Muscle layer of duodenum (tissue), 2 donors: ENCODE measurements around the gene LGALS3.

Experiments used
- H3K27ac ChIP-seq: one replicate; pipeline ENCODE4 v1.7.0; 2013; ENCODE audit warnings: mild to moderate bottlenecking, low read length
- H3K27me3 ChIP-seq: one replicate; pipeline ENCODE4 v1.7.0; 2013; ENCODE audit warnings: low read depth, mild to moderate bottlenecking, control low read depth, low read length
- H3K36me3 ChIP-seq, 2 donors: one replicate each; pipeline ENCODE4 v1.7.0; 2013; ENCODE audit warnings: low read length in 2 of 2, control low read depth in 1 of 2, mild to moderate bottlenecking in 1 of 2; ENCODE audit not compliant: insufficient read depth in 2 of 2, control insufficient read depth in 1 of 2
- H3K4me1 ChIP-seq, 2 donors: one replicate each; pipeline ENCODE4 v1.7.0; 2013; ENCODE audit warnings: low read length in 2 of 2, mild to moderate bottlenecking in 2 of 2, control low read depth in 1 of 2, moderate library complexity in 1 of 2; ENCODE audit not compliant: insufficient read depth in 2 of 2, control insufficient read depth in 1 of 2
- H3K4me3 ChIP-seq, 2 donors: one replicate each; pipeline ENCODE4 v1.7.0; 2013; ENCODE audit warnings: low read length in 2 of 2, low read depth in 1 of 2, mild to moderate bottlenecking in 1 of 2
- H3K9me3 ChIP-seq, 2 donors: one replicate each; pipeline ENCODE4 v1.7.0; 2013; ENCODE audit warnings: low read length in 2 of 2, control low read depth in 1 of 2, mild to moderate bottlenecking in 1 of 2; ENCODE audit not compliant: control insufficient read depth in 1 of 2
- donor health status: healthy.

The LGALS3 gene

GRCh38 chr14:55136241-55136640 is 7.2 kb downstream of the LGALS3 start:
- H3K9me3 ChIP-seq, result no peaks in the 10 kb centered on the region
- H3K27ac ChIP-seq, result peak overlapping the region; percentile 2
- no peaks in the 10 kb centered on the region for H3K27me3 ChIP-seq
- H3K4me3 ChIP-seq, result no peak overlapping the region
- H3K4me1 ChIP-seq, result peaks cover 6 to 49% of the 10 kb centered on the region in 2 donors
- H3K36me3 ChIP-seq, result peaks cover 29 to 34% of the 10 kb centered on the region in 2 donors

DNA sequence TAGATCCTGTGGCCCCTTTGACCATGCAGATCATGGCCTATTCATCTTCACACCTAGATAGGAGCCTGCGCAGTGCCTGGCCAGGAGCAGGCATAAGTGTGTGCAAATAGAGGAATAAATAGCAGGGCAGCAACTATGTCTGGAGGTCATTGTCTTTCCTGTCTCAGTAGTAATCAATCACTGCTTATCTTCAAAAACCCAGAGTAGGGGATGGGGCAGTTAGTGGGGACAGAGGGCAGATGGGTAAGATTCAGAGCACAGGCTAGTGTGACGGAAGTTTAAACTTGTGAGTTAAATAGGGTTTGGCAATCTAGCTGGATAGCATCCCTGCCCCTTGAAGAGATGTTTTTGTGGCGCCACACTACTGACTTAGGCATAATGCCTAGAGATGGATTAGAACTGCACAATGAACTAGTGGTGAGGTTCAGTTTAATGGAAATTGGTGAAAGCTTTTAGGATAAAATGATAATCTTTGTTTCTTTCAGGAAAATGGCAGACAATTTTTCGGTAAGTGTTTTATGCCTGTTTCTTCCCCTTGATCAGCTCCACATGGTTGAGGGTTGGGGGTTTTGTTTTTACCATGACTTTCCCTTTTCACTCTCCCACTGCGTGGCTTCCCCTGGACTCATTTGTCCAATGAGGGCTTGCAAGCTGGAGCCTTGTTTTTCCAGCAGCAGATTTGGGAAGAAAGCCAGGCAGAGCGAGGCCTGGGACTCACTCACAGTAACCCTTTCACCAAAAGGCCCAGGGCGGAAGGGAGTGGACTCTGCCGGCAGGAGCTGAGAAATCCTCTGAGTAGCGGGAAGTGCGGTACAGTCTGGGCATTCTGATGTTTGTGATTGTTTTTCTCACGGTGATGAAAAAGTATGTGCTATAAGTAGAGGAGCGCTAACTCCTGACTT is 8.1 kb downstream of the LGALS3 start:
- H3K27ac ChIP-seq, result peak overlapping the region; percentile 59
- H3K4me3 ChIP-seq, result peak overlapping the region; percentile 37 to 38
- H3K4me1 ChIP-seq, result peaks cover 6 to 48% of the 10 kb centered on the region in 2 donors
- no peaks in the 10 kb centered on the region for H3K27me3 ChIP-seq
- no peaks in the 10 kb centered on the region for H3K9me3 ChIP-seq
- peaks cover 38 to 43% of the 10 kb centered on the region in 2 donors for H3K36me3 ChIP-seq

DNA sequence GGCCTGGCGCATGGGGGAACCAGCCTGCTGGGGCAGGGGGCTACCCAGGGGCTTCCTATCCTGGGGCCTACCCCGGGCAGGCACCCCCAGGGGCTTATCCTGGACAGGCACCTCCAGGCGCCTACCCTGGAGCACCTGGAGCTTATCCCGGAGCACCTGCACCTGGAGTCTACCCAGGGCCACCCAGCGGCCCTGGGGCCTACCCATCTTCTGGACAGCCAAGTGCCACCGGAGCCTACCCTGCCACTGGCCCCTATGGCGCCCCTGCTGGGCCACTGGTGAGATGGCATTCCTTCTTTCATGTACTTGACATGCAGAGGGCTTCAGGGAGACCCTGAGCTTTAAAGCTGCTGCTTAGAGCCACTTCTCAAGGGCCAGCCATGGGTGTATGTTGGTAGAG is 9.0 kb downstream of the LGALS3 start:
- no peak overlapping the region for H3K4me3 ChIP-seq
- peaks cover 41 to 45% of the 10 kb centered on the region in 2 donors for H3K36me3 ChIP-seq
- peaks cover 6 to 39% of the 10 kb centered on the region in 2 donors for H3K4me1 ChIP-seq
- no peaks in the 10 kb centered on the region for H3K9me3 ChIP-seq
- peak overlapping the region; percentile 59 for H3K27ac ChIP-seq
- no peaks in the 10 kb centered on the region for H3K27me3 ChIP-seq

DNA sequence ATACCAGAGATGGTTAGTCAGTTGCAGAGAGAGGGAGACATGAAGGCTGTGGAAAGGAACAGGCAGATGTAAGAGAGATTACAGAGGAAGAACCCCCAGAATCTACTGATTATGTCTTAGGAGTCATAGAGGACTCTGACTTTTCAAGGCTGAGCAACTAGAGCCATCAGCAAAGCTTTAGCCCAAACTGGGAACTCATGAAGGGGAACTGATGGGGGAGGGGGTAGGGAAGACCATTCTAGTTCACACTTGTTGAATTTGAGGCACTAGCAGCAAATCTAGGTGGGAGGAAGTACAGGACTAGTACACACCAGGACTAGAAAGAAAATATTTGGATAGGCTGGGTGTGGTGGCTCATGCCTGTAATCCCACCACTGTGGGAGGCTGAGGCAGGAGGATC is 10.1 kb downstream of the LGALS3 start:
- Histone ChIP-seq H3K36me3 (peaks cover 51 to 53% of the 10 kb centered on the region in 2 donors), H3K27ac (no peak overlapping the region)

DNA sequence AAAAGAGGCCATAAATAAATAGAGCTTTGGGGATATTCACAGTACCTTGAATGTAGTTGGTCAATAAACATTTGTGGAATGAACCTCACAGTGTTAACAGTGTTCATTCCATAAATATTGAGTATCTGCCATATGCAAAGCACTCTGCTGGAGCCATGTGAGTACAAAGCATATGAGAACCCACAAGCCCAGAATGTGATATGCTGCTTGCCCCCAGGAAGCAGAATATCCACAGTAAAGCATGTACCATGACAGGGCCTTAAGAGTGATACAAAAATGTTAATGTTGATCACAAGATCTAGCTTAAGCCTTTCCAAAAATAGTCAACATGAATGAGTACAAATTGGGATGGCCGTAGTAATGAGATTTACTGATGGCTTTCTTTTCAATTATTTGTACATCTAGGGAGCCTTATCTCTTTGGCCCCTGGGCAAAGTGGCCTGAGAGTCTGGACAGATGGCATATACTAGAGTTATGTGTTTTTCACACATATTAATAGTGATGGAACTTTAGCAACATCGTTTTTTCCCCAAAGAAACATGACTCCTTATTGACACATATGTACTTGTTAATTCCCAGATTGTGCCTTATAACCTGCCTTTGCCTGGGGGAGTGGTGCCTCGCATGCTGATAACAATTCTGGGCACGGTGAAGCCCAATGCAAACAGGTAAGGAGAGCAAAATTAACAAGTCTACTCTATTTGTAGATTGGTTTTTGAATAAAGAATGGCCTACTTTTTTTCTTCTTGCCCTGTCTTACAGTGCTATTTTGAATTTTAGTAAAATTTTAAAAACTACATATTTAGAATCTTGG is 10.9 kb downstream of the LGALS3 start:
- peaks cover 6 to 30% of the 10 kb centered on the region in 2 donors for H3K4me1 ChIP-seq
- H3K9me3 ChIP-seq, result no peaks in the 10 kb centered on the region
- no peaks in the 10 kb centered on the region for H3K27me3 ChIP-seq
- peaks cover 57 to 59% of the 10 kb centered on the region in 2 donors for H3K36me3 ChIP-seq
- no peak overlapping the region for H3K27ac ChIP-seq
- no peak overlapping the region for H3K4me3 ChIP-seq

More for the DNA sequence above, 10.1 kb downstream of the LGALS3 start:
- no peaks in the 10 kb centered on the region for H3K9me3 ChIP-seq
- no peaks in the 10 kb centered on the region for H3K27me3 ChIP-seq
- peaks cover 6 to 30% of the 10 kb centered on the region in 2 donors for H3K4me1 ChIP-seq
- no peak overlapping the region for H3K4me3 ChIP-seq

DNA sequence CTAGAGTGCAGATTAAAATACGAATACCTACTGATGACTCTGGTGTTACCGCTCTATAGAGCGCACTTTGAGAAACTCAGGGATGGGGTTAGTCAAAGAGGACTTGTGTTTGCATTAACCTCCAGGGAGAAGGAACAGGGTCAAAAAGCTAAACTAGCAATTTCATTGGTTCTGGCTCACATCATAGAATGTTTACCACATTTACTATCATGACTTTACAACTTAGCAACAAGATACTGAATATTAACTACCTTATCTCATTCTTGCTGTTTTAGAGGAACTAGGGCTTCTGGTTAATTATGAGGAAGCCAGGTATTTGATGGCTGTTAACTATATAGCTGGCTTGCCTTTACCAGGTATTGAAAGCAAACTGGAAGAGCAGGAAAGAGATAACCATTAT is 12.8 kb downstream of the LGALS3 start:
- Histone ChIP-seq H3K27ac (no peak overlapping the region), H3K4me1 (peaks cover 0 to 12% of the 10 kb centered on the region in 2 donors), H3K4me3 (no peak overlapping the region), H3K36me3 (peaks cover 63 to 68% of the 10 kb centered on the region in 2 donors), H3K27me3 (no peaks in the 10 kb centered on the region), H3K9me3 (no peaks in the 10 kb centered on the region)

GRCh38 chr14:55142466-55142865 is 13.4 kb downstream of the LGALS3 start:
- no peaks in the 10 kb centered on the region for H3K27me3 ChIP-seq
- no peaks in the 10 kb centered on the region for H3K9me3 ChIP-seq
- peaks cover 63 to 72% of the 10 kb centered on the region in 2 donors for H3K36me3 ChIP-seq
- no peak overlapping the region for H3K27ac ChIP-seq
- peaks cover 0 to 8% of the 10 kb centered on the region in 2 donors for H3K4me1 ChIP-seq
- H3K4me3 ChIP-seq, result no peak overlapping the region

- no peaks in the 10 kb centered on the region for H3K9me3 ChIP-seq
- no peaks in the 10 kb centered on the region for H3K4me1 ChIP-seq
- no peak overlapping the region for H3K4me3 ChIP-seq
- peaks cover 32 to 38% of the 10 kb centered on the region in 2 donors for H3K36me3 ChIP-seq
- no peaks in the 10 kb centered on the region for H3K27me3 ChIP-seq
- H3K27ac ChIP-seq, result no peak overlapping the region
Measured at GRCh38 chr14:55146425-55146824, 17.4 kb downstream of the LGALS3 start.

DNA sequence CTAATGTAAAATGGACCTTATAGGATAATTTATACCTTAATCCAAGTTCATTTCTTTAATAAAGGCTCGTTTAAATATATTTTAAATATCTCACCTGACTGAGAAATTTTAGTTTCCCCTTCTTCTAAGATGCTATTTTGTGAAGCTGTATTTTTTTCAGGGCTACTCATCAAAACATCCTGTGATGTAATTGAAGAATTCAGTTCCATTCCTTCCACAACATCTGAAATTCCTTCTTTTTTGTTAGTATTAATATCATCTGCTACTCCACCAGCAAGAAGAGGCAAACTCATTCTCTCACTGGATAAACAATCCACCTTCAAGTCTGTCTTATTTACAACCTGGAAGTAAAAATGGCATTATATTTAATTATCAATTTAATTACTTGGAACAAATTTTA is 22.5 kb downstream of the LGALS3 start:
- H3K27me3 ChIP-seq, result no peaks in the 10 kb centered on the region
- H3K27ac ChIP-seq, result no peak overlapping the region
- H3K9me3 ChIP-seq, result no peaks in the 10 kb centered on the region
- no peak overlapping the region for H3K4me3 ChIP-seq
- no peaks in the 10 kb centered on the region for H3K4me1 ChIP-seq
- H3K36me3 ChIP-seq, result peaks cover 0 to 6% of the 10 kb centered on the region in 2 donors

- no peaks in the 10 kb centered on the region for H3K4me1 ChIP-seq
- no peak overlapping the region for H3K27ac ChIP-seq
- H3K36me3 ChIP-seq, result no peaks in the 10 kb centered on the region
- H3K9me3 ChIP-seq, result no peaks in the 10 kb centered on the region
- H3K27me3 ChIP-seq, result no peaks in the 10 kb centered on the region
- H3K4me3 ChIP-seq, result no peak overlapping the region
Measured at GRCh38 chr14:55152052-55152753, 23.2 kb downstream of the LGALS3 start.

GRCh38 chr14:55153951-55154350 is 24.9 kb downstream of the LGALS3 start:
- H3K27ac ChIP-seq, result no peak overlapping the region
- H3K9me3 ChIP-seq, result no peaks in the 10 kb centered on the region
- no peaks in the 10 kb centered on the region for H3K36me3 ChIP-seq
- no peaks in the 10 kb centered on the region for H3K4me1 ChIP-seq
- H3K4me3 ChIP-seq, result no peak overlapping the region
- no peaks in the 10 kb centered on the region for H3K27me3 ChIP-seq
